Measurements from ENCODE around the gene SP2.

The SP2 gene

GRCh38 chr17:47975823-47976205, 79.8 kb downstream of the SP2 start:
- no peak for TF ChIP-seq CTCF (IDR thresholded peaks at IDR 0.05; ENCODE audit: low read depth, low read length)
- DNase-seq (ENCODE audit: low read depth in 2 of 2), result no peak
- no peak overlapping the region for H3K4me3 ChIP-seq (replicated peaks in 1 of 2; ENCODE audit: low read depth in 2 of 2, low read length in 2 of 2)

GRCh38 chr17:47978324-47978723, 82.3 kb downstream of the SP2 start:
- TF ChIP-seq CTCF (IDR thresholded peaks at IDR 0.05; ENCODE audit: low read depth, low read length), result peak; percentile 72
- DNase-seq (ENCODE audit: low read depth in 2 of 2), result peak; percentile 69 to 75

More at GRCh38 chr17:47978324-47978723, 82.3 kb downstream of the SP2 start:
- no peak overlapping the region for H3K4me3 ChIP-seq (replicated peaks in 1 of 2; ENCODE audit: low read depth in 2 of 2, low read length in 2 of 2)
